H1 (cell line): ENCODE measurements around the gene EFCAB8. TPM values are rescaled to one million over a fixed set of nuclear protein-coding genes. Genes with fewer than 3 reads are reported as not detected.

Source experiments
- CTCF ChIA-PET: fragments of 300-600 bp; sonication (Branson Sonifier 250); formaldehyde crosslinking; loops from one replicate; lab custom pipeline; 2021; ENCODE audit not compliant: partially characterized antibody; lab: Charles Lee
- POLR2A ChIA-PET: fragments of 300-600 bp; sonication (Branson Sonifier 250); formaldehyde crosslinking; loops from one replicate; lab custom pipeline; 2021; ENCODE audit warnings: inconsistent platforms; ENCODE audit not compliant: partially characterized antibody; lab: Charles Lee
- DNase-seq, 2 experiments: peaks; one replicate each; pipeline versions ENCODE4 v3.0.0 to v3.0.0-alpha.2; 2010 to 2022; ENCODE audit warnings: low spot score in 2 of 2, low read depth in 1 of 2, mixed read lengths in 1 of 2
- FAIRE-seq: peaks from 2 replicates; lab custom pipeline; 2011; peaks lifted over from hg19 to GRCh38; lab: Jason Lieb, UNC
- H2AFZ ChIP-seq: 2 replicates; pipeline ENCODE4 v1.8.1; 2012; ENCODE audit warnings: low read length, inconsistent platforms
- H2AK5ac ChIP-seq: 2 replicates; pipeline ENCODE4 v1.6.1; 2013; ENCODE audit warnings: low read depth, low read length
- H2BK120ac ChIP-seq: replicated peaks from 2 replicates; pipeline ENCODE3; 2013; ENCODE audit warnings: low read depth, low read length, inconsistent platforms
- H2BK12ac ChIP-seq: 2 replicates; pipeline ENCODE4 v1.6.1; 2013; ENCODE audit warnings: low read depth, low read length
- H2BK15ac ChIP-seq: 2 replicates; pipeline ENCODE4 v1.6.1; 2013; ENCODE audit warnings: low read length
- H2BK20ac ChIP-seq: 2 replicates; pipeline ENCODE4 v1.6.1; 2013; ENCODE audit warnings: low read length
- H2BK5ac ChIP-seq: 2 replicates; pipeline ENCODE4 v1.6.1; 2013; ENCODE audit warnings: low read depth, low read length
- H3K14ac ChIP-seq: 2 replicates; pipeline ENCODE4 v1.6.1; 2013; ENCODE audit warnings: inconsistent platforms; ENCODE audit not compliant: insufficient read length
- H3K18ac ChIP-seq: 2 replicates; pipeline ENCODE4 v1.6.1; 2013; ENCODE audit warnings: low read length; ENCODE audit errors: extremely low read depth
- H3K23ac ChIP-seq: 2 replicates; pipeline ENCODE4 v1.6.1; 2013; ENCODE audit warnings: inconsistent platforms; ENCODE audit not compliant: insufficient read length
- H3K23me2 ChIP-seq: 2 replicates; pipeline ENCODE4 v1.6.1; 2013; ENCODE audit warnings: low read depth, low read length
- H3K27ac ChIP-seq: 2 replicates; pipeline ENCODE4 v1.6.1; 2011; ENCODE audit warnings: low read depth, low read length, inconsistent platforms
- H3K27me3 ChIP-seq, 4 experiments: replicated peaks in 1 of 4; 1 replicate in 1 of 4; 2 replicates in 3 of 4; pipeline versions ENCODE4 v1.6.1 to v1.8.1; 2011 to 2013; ENCODE audit warnings: low read length in 3 of 4, mild to moderate bottlenecking in 3 of 4, inconsistent platforms in 2 of 4, mixed read lengths in 2 of 4, moderate library complexity in 1 of 4; ENCODE audit not compliant: control insufficient read depth in 3 of 4, insufficient read depth in 3 of 4; ENCODE audit errors: extremely low read depth in 1 of 4
- H3K36me3 ChIP-seq, 4 experiments: 2 replicates each; pipeline versions ENCODE4 v1.6.1 to v1.8.1; 2011 to 2013; ENCODE audit warnings: mild to moderate bottlenecking in 4 of 4, low read length in 3 of 4, moderate library complexity in 2 of 4, control low read depth in 1 of 4, inconsistent platforms in 1 of 4; ENCODE audit not compliant: insufficient read depth in 4 of 4, control insufficient read depth in 2 of 4
- H3K4ac ChIP-seq: replicated peaks from 2 replicates; pipeline ENCODE3; 2013; ENCODE audit warnings: low read length, low read depth, mixed read lengths, inconsistent platforms; ENCODE audit not compliant: insufficient read length
- H3K4me1 ChIP-seq, 4 experiments: replicated peaks in 1 of 4; 1 replicate in 1 of 4; 2 replicates in 3 of 4; pipeline versions ENCODE4 v1.6.1 to v1.8.1; 2011 to 2013; ENCODE audit warnings: low read length in 3 of 4, inconsistent platforms in 2 of 4, mixed read lengths in 1 of 4; ENCODE audit not compliant: insufficient read depth in 4 of 4, control insufficient read depth in 3 of 4
- H3K4me2 ChIP-seq, 2 experiments: 2 replicates each; pipeline versions ENCODE4 v1.6.1 to v1.8.1; 2011 to 2013; ENCODE audit warnings: low read depth in 2 of 2, low read length in 2 of 2, control low read depth in 1 of 2, inconsistent platforms in 1 of 2, mild to moderate bottlenecking in 1 of 2; ENCODE audit not compliant: insufficient read depth in 1 of 2
- H3K4me3 ChIP-seq, 4 experiments: fragments of 200-600, 300-600 bp in 1 of 4; sonication (generic), shearing (Covaris generic), sonication (Bioruptor Twin) in 1 of 4; 2 replicates each; pipeline versions ENCODE4 v1.5.1 to v1.8.1; 2011 to 2016; ENCODE audit warnings: low read length in 4 of 4, low read depth in 3 of 4, control low read depth in 2 of 4, inconsistent platforms in 2 of 4, mild to moderate bottlenecking in 2 of 4, mixed read lengths in 1 of 4, moderate library complexity in 1 of 4; ENCODE audit not compliant: insufficient read depth in 2 of 4; ENCODE audit errors: extremely low read depth in 1 of 4
- H3K56ac ChIP-seq: replicated peaks from 2 replicates; pipeline ENCODE3; 2013; ENCODE audit warnings: low read depth, mild to moderate bottlenecking, mixed read lengths, low read length, inconsistent platforms; ENCODE audit not compliant: insufficient read length
- H3K79me1 ChIP-seq: 2 replicates; pipeline ENCODE4 v1.6.1; 2013; ENCODE audit warnings: low read depth, low read length, control low read depth
- H3K79me2 ChIP-seq, 2 experiments: 2 replicates each; pipeline versions ENCODE4 v1.6.1 to v1.8.1; 2012 to 2013; ENCODE audit warnings: low read length in 2 of 2, mild to moderate bottlenecking in 2 of 2, inconsistent platforms in 1 of 2; ENCODE audit not compliant: insufficient read depth in 2 of 2, control insufficient read depth in 1 of 2
- H3K9ac ChIP-seq, 4 experiments: replicated peaks in 1 of 4; 1 replicate in 1 of 4; 2 replicates in 3 of 4; pipeline versions ENCODE4 v1.6.1 to v1.8.1; 2011 to 2013; ENCODE audit warnings: low read depth in 3 of 4, low read length in 3 of 4, control low read depth in 2 of 4, mild to moderate bottlenecking in 2 of 4, moderate library complexity in 2 of 4, inconsistent platforms in 1 of 4; ENCODE audit errors: extremely low read depth in 1 of 4
- H3K9me3 ChIP-seq, 2 experiments: 2 replicates each; pipeline versions ENCODE4 v1.6.1 to v1.8.1; 2012 to 2013; ENCODE audit warnings: mild to moderate bottlenecking in 2 of 2, moderate library complexity in 2 of 2, control low read depth in 1 of 2, inconsistent platforms in 1 of 2, low read depth in 1 of 2, low read length in 1 of 2, mixed read lengths in 1 of 2; ENCODE audit not compliant: insufficient read depth in 2 of 2
- H4K20me1 ChIP-seq, 2 experiments: replicated peaks in 1 of 2; 2 replicates each; pipeline versions ENCODE3 to v1.8.1; 2011 to 2013; ENCODE audit warnings: inconsistent platforms in 2 of 2, low read length in 2 of 2, mild to moderate bottlenecking in 1 of 2; ENCODE audit not compliant: insufficient read depth in 2 of 2, control insufficient read depth in 1 of 2
- H4K5ac ChIP-seq: 2 replicates; pipeline ENCODE4 v1.6.1; 2013; ENCODE audit warnings: low read length, low read depth, mixed read lengths, inconsistent platforms; ENCODE audit not compliant: insufficient read length
- H4K8ac ChIP-seq: 2 replicates; pipeline ENCODE4 v1.8.0; 2013; ENCODE audit warnings: mild to moderate bottlenecking, moderate library complexity, low read length, inconsistent platforms; ENCODE audit not compliant: insufficient read depth; ENCODE audit errors: extremely low read depth
- H4K91ac ChIP-seq: replicated peaks from 2 replicates; pipeline ENCODE3; 2013; ENCODE audit warnings: low read length, mixed read lengths, inconsistent platforms; ENCODE audit not compliant: insufficient read length
- BRCA1 ChIP-seq: IDR thresholded peaks from 2 replicates; pipeline ENCODE4 v1.6.1; 2012; ENCODE audit warnings: low read depth, low read length, improper control_type of control experiment
- CHD1 ChIP-seq: IDR thresholded peaks from 2 replicates; pipeline ENCODE4 v1.6.1; 2012; ENCODE audit warnings: low read depth, low read length, improper control_type of control experiment
- WGBS, 2 experiments: shearing (Covaris generic) in 1 of 2; methylation state at CpG; one replicate each; pipeline versions ENCODE4 v1.1.6 to v1.1.7; 2013 to 2015; ENCODE audit warnings: low lambda C conversion rate in 2 of 2, mixed read lengths in 2 of 2, inconsistent platforms in 1 of 2, low coverage in 1 of 2, missing lambda C conversion rate in 1 of 2; ENCODE audit not compliant: insufficient replicate concordance in 2 of 2, insufficient coverage in 1 of 2, insufficient read length in 1 of 2; ENCODE audit errors: extremely low coverage in 1 of 2, missing lambda C conversion rate in 1 of 2; 5-methylcytosine and 5-hydroxymethylcytosine counted together
- polyA plus RNA-seq, 7 experiments: library from polyadenylated mRNA; depleted of rRNA in 3 of 7; stranded (reverse) in 5 of 7; unstranded in 2 of 7; fragments of >200 nt in 5 of 7; fragments of 200-250 nt in 2 of 7; gene quantifications; 1 replicate in 5 of 7; 2 replicates in 1 of 7; 4 replicates in 1 of 7; pipeline versions ENCODE4 v1.2.1 to v1.2.3, GENCODE V29; 2011 to 2013; ENCODE audit warnings: missing spikeins in 2 of 7, mixed read lengths in 2 of 7
- total RNA-seq: library from RNA; stranded (reverse); fragmentation: NEBNext Ultra II Directional; extraction: Animal tissue kit (Norgen Biotek cat#: 25700); gene quantifications from 2 replicates; pipeline ENCODE4 v1.2.1, GENCODE V29; 2021
- TF ChIP-seq, protein P1 (sequence below), 3 experiments: IDR thresholded peaks; 1 replicate in 2 of 3; 2 replicates in 1 of 3; pipeline versions ENCODE4 v1.5.1 to v1.6.1; 2011; ENCODE audit warnings: low read length in 3 of 3, mild to moderate bottlenecking in 3 of 3, inconsistent platforms in 2 of 3, low read depth in 1 of 3, moderate library complexity in 1 of 3; ENCODE audit not compliant: insufficient read depth in 1 of 3; ENCODE audit errors: control extremely low read depth in 1 of 3

Gene EFCAB8
- total and polyA plus RNA-seq, 2 of the 8 experiments (the other 6 are each of a cell fraction or from before 2014, with no cell fraction given) = 0.06 to 0.20 TPM

DNA sequence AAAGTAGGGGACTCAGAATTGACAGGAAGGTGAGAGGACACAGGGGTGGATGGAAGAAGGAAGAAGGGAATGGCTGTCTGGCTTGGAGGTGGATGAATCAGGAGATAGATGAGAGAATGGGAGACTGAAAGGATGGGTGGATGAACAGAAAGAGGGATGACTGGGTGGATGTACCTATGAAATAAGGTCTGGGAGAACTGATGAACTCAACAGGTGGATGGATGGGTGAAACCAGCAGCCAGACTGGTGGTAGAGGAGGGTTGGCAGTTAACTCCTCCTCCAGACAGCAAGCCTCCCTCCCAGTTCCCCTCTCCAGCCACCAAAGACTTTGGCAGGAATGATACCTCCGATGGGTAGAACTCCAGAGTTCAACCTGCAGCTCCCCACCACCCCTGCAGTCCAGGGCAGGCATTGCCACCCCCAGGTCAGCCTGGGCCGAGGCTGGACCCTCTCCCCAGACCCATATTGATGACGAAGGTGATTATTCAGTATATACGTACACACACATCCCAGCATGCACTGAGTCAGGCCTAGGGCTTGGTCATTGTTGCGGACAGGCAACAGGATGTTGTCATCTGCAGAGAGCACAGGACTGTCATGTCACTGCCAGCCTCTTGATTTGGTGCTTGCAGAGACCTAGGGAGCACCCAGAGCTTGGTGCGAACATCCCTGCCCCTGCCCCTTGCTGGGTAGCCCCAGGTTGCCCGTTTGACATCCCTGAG lies 143.5 kb downstream of the EFCAB8 start:
- Histone ChIP-seq H3K4me2 (no peak overlapping the region), H3K23me2 (no peaks in the 10 kb centered on the region), H3K18ac (no peak overlapping the region), H3K4me3 (no peak overlapping the region), H2BK20ac (no peak overlapping the region), H2BK120ac (no peak overlapping the region), H3K23ac (no peak overlapping the region)
- no peak for DNase-seq
- POLR2A ChIA-PET = no interaction called here
- TF ChIP-seq CHD1 = no peak
- TF ChIP-seq, protein P1, sequence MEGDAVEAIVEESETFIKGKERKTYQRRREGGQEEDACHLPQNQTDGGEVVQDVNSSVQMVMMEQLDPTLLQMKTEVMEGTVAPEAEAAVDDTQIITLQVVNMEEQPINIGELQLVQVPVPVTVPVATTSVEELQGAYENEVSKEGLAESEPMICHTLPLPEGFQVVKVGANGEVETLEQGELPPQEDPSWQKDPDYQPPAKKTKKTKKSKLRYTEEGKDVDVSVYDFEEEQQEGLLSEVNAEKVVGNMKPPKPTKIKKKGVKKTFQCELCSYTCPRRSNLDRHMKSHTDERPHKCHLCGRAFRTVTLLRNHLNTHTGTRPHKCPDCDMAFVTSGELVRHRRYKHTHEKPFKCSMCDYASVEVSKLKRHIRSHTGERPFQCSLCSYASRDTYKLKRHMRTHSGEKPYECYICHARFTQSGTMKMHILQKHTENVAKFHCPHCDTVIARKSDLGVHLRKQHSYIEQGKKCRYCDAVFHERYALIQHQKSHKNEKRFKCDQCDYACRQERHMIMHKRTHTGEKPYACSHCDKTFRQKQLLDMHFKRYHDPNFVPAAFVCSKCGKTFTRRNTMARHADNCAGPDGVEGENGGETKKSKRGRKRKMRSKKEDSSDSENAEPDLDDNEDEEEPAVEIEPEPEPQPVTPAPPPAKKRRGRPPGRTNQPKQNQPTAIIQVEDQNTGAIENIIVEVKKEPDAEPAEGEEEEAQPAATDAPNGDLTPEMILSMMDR (IDR thresholded peaks at IDR 0.05; ENCODE audit: control extremely low read depth in 1 of 3, insufficient read depth in 1 of 3, low read depth in 1 of 3, low read length in 3 of 3) = peak in 1 of 3 experiments; percentile 27; a peak in 1 of 4 replicates
- TF ChIP-seq BRCA1 = no peak
- TF ChIP-seq, all 59 proteins: peak for 1
- no peak overlapping the region; a peak in 1 of 7 replicates for H3K9ac ChIP-seq
- no peaks in the 10 kb centered on the region; a peak in 1 of 7 replicates for H3K4me1 ChIP-seq
- H4K8ac ChIP-seq = no peak overlapping the region
- H3K27me3 ChIP-seq = no peaks in the 10 kb centered on the region
- H3K36me3 ChIP-seq = no peaks in the 10 kb centered on the region
- H2BK5ac ChIP-seq = no peak overlapping the region
- 85% methylated on average over 7 of the region's 7 CpGs; no CpG with 5 or more reads in 1 of the 2 experiments for WGBS, 2 experiments
- H2BK12ac ChIP-seq = no peak overlapping the region
- H4K5ac ChIP-seq = no peak overlapping the region
- no peak overlapping the region for H3K56ac ChIP-seq
- no peak overlapping the region for H3K4ac ChIP-seq
- H2AFZ ChIP-seq = no peak overlapping the region
- H3K79me1 ChIP-seq = no peaks in the 10 kb centered on the region
- CTCF ChIA-PET = interaction anchor here (0.6 to 9.1 kb wide), 9 partner anchors 8 to 172 kb away, joined by 3 to 86 read pairs (median 3); no protein-coding TSS in a partner anchor
- H3K27ac ChIP-seq = no peak overlapping the region
- 0 out of 4 replicates have a peak, but pooled peaks cover 0 to 2% of the 10 kb centered on the region in 2 experiments for H3K9me3 ChIP-seq
- H2BK15ac ChIP-seq = no peak overlapping the region
- H4K20me1 ChIP-seq = no peaks in the 10 kb centered on the region
- no peaks in the 10 kb centered on the region for H3K79me2 ChIP-seq
- FAIRE-seq = no peak
- no peak overlapping the region for H4K91ac ChIP-seq
- no peak overlapping the region for H3K14ac ChIP-seq
- no peak overlapping the region for H2AK5ac ChIP-seq
